H7 (cell line): ENCODE measurements around the gene TRIM46. TPM values are rescaled to one million over a fixed set of nuclear protein-coding genes. Genes with fewer than 3 reads are reported as not detected.
"Not testable (repeated sequence)": the region's sequence is repeated elsewhere in the genome, so short reads cannot be mapped to it uniquely, and the experiment has no call there.

ENCODE experiments used
- DNase-seq: peaks from one replicate; pipeline ENCODE4 v3.0.0; 2012
- H3K27me3 ChIP-seq: 2 replicates; pipeline ENCODE4 v1.6.0; 2011; ENCODE audit warnings: mild to moderate bottlenecking, low read length; ENCODE audit not compliant: control insufficient read depth, insufficient read depth
- H3K36me3 ChIP-seq: replicated peaks from 2 replicates; pipeline ENCODE4 v1.5.1; 2011; ENCODE audit warnings: low read length; ENCODE audit not compliant: control insufficient read depth, insufficient read depth
- H3K4me3 ChIP-seq: 2 replicates; pipeline ENCODE4 v1.5.1; 2011; ENCODE audit warnings: low read depth, mild to moderate bottlenecking, control low read depth, low read length, moderate library complexity; ENCODE audit not compliant: insufficient read depth
- total RNA-seq: library from RNA; depleted of rRNA; stranded (reverse); fragments of >200 nt; shearing (Covaris generic); gene quantifications from 2 replicates; pipeline ENCODE4 v1.2.3, GENCODE V29; 2014

The TRIM46 gene
- total RNA-seq, 1 experiment from 2014 or later, result 9.9 TPM

DNA sequence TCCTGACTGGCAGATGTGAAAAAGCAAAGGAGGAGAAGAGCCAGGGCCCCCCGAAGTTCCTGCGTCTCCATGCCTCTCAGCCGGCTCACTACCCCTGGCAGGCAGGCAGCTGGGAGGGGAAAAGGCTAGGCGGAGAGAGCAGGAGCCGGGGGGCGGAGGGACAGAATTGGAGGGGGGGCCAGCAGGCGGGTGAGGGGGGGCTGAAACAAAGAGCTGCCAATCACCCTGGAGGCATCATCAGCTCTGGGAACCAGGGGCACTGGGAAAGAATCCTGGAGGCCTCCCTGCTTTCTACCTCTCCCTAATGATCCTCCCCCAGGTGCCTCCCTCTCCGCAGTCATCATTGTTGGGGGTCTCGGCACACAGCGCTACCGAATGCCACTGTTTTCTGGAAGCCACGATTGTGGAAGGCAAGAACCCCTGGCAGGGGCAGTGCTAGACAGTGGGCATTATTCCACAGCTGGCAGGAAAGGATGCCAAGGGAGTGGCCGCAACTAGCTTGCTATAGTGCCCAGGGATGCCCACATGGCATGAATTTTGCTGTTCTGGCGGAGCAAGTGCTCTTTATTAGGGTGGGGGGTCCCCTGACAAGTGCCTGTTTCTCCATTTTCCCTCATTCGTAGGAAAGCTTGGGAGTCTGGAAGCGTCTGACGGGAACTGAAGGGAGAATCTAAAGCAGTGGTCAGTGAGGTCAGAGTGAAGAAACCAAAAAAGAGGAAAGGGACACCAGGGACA is 34.3 kb downstream of the TRIM46 start, which contains the start of gene THBS3:
THBS3 (minus strand) TSS at position 92 of the 735 bp plus-strand sequence; CDS start at position 71, 21 bp downstream.
- peak; percentile 87 for DNase-seq
- no peaks in the 10 kb centered on the region for H3K27me3 ChIP-seq
- peak within 1 kb of the TSS; percentile 97 for H3K4me3 ChIP-seq
- peaks cover 6% of the 10 kb centered on the region for H3K36me3 ChIP-seq

DNA sequence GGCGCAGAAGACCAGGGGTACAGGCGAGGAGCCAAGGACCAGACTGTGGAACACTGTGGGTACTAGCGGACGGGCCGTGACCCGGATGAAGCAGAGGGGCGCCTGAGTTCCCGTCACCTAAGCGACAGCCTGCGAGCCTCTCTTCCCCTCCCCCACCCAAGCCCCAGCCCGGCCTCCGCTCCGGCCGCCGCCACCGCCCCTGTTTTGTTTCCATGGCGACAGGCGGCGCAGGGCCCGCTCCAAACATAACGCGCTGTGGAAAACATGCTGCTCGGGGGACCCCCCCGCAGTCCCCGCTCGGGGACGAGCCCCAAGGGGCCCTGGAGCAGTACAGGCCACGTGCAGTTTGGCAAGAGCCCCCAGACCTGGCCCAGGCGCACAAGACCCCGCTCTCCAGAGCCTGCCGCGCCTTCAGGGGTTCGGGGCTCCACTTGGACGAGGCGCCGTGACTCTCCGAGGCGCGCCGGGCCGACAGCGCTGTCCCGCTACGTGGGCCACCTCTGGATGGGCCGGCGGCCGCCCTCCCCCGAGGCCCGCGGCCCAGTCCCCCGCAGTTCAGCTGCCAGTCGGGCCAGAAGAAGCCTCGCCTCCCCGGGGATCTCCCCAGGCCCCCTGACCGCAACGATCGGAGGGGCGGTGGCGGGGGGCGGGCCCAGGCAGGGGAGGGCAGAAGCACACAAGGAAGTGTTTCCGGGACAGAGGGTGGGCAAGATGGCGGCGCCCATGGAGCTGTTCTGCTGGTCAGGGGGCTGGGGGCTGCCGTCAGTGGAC is 35.1 kb downstream of the TRIM46 start, which contains the start of gene MTX1:
MTX1 (plus strand) TSS at position 155 of the 771 bp plus-strand sequence; CDS start at position 265, 110 bp downstream.
- Histone ChIP-seq H3K36me3 (peaks cover 2% of the 10 kb centered on the region), H3K4me3 (peak within 1 kb of the TSS; percentile 97), H3K27me3 (no peaks in the 10 kb centered on the region)
- peak; percentile 97 for DNase-seq

DNA sequence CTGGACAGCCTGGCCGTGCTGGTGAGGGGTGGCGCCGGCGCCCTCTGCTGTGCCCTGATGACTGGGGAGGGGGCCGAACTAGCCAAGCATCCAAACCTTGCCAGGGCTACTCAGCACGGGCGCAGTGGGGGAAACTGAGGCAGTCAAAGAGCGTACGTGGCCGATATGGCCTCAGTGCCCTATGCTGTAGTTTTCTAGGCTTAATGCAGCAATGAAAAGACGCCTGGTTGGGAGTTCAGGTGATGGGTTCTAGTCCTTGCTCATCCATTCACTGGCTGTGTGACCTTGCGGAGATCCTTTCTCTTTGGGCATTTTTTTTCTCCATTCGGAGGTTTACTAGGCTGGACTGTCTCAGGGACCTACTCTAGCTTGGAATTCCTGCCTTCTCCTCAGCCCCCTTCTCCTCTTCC is 35.7 kb downstream of the TRIM46 start:
- Histone ChIP-seq H3K4me3 (peak overlapping the region; percentile 97), H3K36me3 (peaks cover 2% of the 10 kb centered on the region), H3K27me3 (no peaks in the 10 kb centered on the region)
- no peak for DNase-seq

DNA sequence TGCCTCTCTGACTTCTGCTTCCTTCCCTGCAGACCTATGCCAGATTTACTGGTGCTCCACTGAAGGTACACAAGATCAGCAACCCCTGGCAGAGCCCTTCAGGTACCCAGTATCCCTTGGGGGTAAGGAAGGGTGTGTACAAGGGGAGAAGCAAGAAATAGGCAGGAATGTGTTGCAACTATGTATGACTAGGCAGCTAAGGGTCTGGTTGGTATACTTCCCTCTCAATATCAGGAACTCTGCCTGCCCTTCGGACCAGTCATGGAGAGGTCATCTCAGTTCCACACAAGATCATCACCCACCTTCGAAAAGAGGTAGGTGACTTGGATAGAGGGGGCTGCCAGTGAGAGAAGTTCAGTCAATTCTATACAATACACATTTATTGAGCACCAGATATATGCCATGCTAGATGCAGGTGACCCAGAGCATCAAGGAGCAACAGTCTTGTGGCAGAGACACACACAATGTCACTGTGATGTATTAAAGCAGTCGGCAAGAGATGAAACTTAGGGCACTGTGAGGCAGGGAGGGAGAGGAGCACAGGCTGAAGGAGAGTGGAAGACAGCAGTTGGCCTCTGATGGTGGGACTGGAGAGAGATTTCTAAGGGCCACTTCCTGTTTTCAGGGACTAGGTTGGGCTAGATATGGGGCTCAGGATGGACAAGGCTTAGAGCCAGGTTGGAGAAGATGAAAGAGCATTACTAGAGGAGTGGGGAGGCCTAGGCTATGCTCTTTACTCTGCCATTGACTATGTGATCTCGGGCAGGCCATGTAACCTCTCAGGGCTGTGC is 36.9 kb downstream of the TRIM46 start:
- DNase-seq, result no peak
- H3K4me3 ChIP-seq, result no peak overlapping the region
- no peaks in the 10 kb centered on the region for H3K27me3 ChIP-seq
- H3K36me3 ChIP-seq, result peaks cover 2% of the 10 kb centered on the region

DNA sequence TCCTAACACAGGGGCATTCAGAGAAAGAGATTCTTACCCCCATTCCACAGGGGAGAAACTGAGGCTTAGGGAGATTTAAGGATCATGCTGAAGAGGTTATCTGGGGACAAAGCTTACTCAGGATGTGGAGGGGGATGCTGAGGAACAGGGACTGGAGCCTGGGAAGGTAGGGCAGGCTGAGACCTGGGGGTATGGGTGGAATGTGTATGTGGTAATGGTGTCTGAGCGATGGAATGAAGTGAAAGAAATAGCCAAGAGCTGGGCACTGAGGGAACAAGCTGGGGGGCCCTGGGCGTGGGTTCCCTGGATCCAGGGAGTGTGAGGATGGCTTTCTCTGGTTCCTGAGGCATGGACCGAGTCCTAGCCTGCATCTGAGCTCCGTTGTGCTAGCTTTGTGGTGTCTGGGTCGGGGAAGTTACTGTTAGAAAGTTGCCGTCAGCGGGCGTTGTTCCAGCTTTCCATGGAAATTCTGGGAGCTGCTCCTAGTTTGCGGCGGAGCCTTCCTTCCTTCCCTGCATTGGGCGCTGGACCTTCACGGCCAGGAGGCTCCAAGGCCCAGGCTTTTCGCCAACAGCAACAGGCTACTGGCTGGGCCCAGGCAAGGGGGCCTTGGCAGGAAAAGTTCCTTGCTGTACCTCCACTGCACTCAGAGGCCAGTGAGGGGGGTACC is 37.9 kb downstream of the TRIM46 start:
- H3K4me3 ChIP-seq, DNase-seq, H3K36me3 ChIP-seq: not testable (repeated sequence)

DNA sequence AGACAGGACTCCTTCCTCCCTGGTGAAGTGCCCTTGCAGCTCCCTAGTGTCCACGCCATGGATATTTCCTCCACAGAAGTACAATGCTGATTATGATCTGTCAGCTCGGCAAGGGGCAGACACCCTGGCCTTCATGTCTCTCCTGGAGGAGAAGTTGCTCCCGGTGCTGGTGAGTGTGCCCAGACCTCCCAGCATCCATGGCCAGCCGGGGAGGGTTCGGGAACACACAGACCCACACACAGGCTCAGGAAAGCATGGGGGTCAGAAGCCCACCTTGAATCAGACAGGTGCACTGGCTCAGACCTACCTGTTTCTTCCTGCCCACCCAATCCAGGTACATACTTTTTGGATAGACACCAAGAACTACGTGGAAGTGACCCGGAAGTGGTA is 38.4 kb downstream of the TRIM46 start:
- H3K36me3 ChIP-seq, H3K27me3 ChIP-seq, H3K4me3 ChIP-seq, DNase-seq: not testable (repeated sequence)

More for the DNA sequence above, 37.9 kb downstream of the TRIM46 start:
- H3K27me3 ChIP-seq, result not testable (repeated sequence)

DNA sequence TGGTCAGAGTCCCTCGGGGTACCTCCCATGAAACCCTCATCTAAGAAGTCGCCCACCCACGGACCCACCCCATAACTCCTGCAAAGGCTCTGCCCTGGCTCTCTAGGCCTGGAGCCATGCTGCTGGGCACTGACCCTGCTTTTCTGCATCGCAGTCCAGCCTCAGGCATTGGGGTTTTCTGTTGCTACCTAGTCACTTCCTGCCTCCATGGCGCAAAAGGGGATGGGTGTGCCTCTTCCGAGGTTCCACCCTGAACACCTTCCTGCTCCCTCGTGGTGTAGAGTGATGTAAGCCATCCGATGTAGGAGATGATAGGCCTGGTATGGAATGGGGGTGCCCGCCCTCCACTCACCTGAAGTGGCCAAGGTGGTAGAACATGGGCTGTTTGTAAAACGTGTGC is 41.1 kb downstream of the TRIM46 start:
- DNase-seq, H3K4me3 ChIP-seq, H3K27me3 ChIP-seq, H3K36me3 ChIP-seq: not testable (repeated sequence)

DNA sequence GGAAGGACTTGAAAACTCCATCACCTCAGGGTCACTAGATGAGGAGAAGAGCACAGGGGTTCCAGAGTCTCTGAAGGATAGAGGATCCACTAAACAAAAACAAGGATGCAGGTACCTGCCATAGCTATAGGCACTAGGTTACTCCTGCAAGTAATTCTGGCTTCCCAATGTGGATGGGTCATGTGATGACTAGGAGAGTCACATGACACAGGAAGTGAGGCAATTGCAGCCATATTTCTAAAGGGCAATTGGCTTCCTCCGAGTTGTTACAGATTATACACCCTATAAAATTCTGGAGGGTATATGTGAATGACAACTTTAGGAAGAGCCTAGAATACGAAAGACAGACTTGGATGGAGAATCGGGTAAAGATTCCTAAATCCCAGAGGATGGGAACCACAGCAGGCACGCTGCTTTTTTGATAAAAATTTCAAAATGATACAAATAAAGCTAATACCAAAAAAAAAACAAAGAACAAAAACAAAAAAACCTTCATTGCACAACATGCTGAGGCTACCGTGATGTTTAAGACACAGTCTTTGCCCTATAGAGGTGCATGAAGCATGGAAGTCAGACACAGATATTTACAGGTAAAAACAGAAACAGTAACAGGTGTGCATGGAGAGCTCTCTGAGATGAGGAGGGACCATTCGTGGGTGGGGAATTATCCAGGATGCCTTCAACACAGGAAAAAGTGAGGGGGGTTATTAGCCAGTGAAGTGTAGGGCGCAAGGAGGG is 45.4 kb downstream of the TRIM46 start:
- no peaks in the 10 kb centered on the region for H3K36me3 ChIP-seq
- H3K4me3 ChIP-seq, result no peak overlapping the region
- no peaks in the 10 kb centered on the region for H3K27me3 ChIP-seq
- DNase-seq, result peak; percentile 81

DNA sequence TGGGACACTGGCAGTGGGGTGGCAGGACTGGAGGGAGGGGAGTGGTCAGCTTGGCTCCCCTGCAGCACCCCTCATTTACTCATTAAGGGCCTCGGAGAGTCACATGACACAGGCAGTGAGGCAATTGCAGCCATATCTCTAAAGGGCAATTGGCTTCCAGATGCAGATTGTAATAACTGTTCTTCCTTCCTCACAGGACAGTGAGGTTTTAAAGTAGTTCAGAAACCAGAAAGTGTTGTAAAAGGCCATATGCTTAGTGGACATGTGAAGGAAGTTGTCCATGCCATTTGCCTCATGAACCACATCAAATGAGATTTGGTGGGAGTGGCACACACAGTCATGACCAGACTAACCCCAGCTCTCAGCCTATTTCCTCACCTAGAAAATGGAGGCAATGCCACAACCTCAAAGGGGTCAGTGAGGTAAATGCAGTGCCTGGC is 46.0 kb downstream of the TRIM46 start:
- no peak overlapping the region for H3K4me3 ChIP-seq
- DNase-seq, result peak; percentile 85
- H3K27me3 ChIP-seq, result no peaks in the 10 kb centered on the region
- H3K36me3 ChIP-seq, result no peaks in the 10 kb centered on the region

DNA sequence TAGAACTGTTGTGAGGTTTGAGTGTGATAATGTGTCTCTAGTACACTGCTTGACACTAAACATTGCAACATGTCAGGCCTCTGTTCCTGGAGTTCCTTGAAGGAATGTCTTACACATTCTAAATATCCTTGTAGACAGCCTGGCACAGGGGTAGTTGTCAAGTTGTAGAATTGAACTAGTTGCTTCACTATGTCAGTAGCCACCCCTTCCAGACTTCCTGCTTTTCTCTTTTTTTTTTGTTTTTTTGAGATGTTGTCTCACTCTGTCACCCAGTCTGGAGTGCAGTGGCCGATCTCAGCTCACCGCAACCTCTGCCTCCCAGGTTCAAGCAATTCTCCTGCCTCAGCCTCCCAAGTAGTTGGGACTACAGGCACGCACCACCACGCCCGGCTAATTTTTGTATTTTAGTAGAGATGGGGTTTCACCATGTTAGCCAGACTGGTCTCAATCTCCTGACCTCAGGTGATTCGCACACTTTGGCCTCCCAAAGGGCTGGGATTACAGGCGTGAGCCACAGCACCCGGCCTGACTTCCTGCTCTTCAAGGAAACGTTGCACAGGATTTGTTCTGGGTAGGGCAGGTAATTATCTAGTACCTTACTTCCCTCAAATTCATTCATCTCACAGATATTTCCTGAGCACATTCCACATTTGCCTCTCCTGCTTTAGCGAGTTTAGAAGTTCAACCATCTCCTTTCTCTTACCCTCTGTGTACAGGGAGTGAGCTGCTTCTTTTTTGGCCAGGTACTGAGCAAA is 46.7 kb downstream of the TRIM46 start:
- not testable (repeated sequence) for H3K27me3 ChIP-seq, H3K4me3 ChIP-seq, H3K36me3 ChIP-seq, DNase-seq

DNA sequence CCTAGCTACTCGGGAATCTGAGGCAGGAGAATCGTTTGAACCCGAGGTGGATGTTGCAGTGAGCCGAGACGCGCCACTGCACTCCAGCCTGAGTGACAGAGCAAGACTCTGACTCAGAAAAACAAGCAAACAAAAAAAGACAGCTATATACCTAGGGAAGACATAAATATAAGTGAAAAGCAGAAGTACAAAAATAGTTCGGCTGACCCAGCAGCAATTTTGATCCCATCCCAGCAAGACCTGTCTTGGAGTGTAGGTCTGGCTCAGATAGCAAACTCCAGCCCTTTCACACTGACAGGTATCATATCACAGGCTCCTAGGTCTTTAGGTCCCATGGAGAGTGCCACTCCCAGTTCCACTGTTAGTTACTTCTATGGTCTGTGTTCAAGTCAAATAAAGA is 49.4 kb downstream of the TRIM46 start:
- DNase-seq, result no peak
- Histone ChIP-seq H3K4me3 (no peak overlapping the region), H3K36me3 (peaks cover 2% of the 10 kb centered on the region; the same call in 1 of the 2 replicates), H3K27me3 (no peaks in the 10 kb centered on the region)

DNA sequence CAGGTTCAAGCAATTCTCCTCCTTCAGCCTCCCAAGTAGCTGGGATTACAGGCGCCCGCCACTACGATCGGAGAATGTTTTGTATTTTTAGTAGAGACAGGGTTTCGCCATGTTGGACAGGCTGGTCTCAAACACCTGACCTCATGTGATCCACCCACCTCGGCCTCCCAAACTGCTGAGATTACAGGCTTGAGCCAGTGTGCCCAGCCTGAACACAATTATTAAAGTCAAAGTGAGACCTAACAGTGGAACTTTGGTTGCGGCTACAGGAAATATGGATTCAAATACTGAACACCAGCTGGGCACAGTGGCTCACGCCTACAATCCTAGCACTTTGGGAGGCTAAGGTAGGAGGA is 51.7 kb downstream of the TRIM46 start:
- not testable (repeated sequence) for H3K36me3 ChIP-seq, H3K27me3 ChIP-seq, H3K4me3 ChIP-seq, DNase-seq
